GM12865 (cell line): ENCODE results near the gene PIK3CD.
"Not testable (repeated sequence)": the region's sequence is repeated elsewhere in the genome, so short reads cannot be mapped to it uniquely, and the experiment has no call there.

Experiments
- DNase-seq: peaks from one replicate; pipeline ENCODE4 v3.0.0; 2010; ENCODE audit warnings: low read depth
- H3K4me3 ChIP-seq: 2 replicates; pipeline ENCODE4 v1.5.1; 2011; ENCODE audit warnings: mild to moderate bottlenecking, low read depth, low read length, control low read depth
- CTCF ChIP-seq: IDR thresholded peaks from 2 replicates; pipeline ENCODE4 v1.5.1; 2011; ENCODE audit warnings: low read length, control low read depth, low read depth, inconsistent platforms; ENCODE audit not compliant: insufficient read depth; ENCODE audit errors: missing control alignments

The PIK3CD gene

GRCh38 chr1:9761855-9762254 lies 110.3 kb downstream of the PIK3CD start:
- no peak for DNase-seq
- no peak for TF ChIP-seq CTCF
- no peak overlapping the region for H3K4me3 ChIP-seq

- not testable (repeated sequence) for DNase-seq, H3K4me3 ChIP-seq
Observed at GRCh38 chr1:9762446-9762845, 110.9 kb downstream of the PIK3CD start.

GRCh38 chr1:9763914-9764313 lies 112.4 kb downstream of the PIK3CD start:
- no peak for TF ChIP-seq CTCF
- no peak overlapping the region for H3K4me3 ChIP-seq
- DNase-seq: no peak

GRCh38 chr1:9764550-9764949 lies 113.0 kb downstream of the PIK3CD start:
- no peak for TF ChIP-seq CTCF
- DNase-seq: no peak
- no peak overlapping the region for H3K4me3 ChIP-seq

GRCh38 chr1:9766759-9767442 lies 115.4 kb downstream of the PIK3CD start:
- TF ChIP-seq CTCF: no peak
- DNase-seq: no peak
- H3K4me3 ChIP-seq: no peak overlapping the region

- H3K4me3 ChIP-seq: no peak overlapping the region
- no peak for TF ChIP-seq CTCF
- DNase-seq: peak; percentile 23
Observed at GRCh38 chr1:9767964-9768668, 116.6 kb downstream of the PIK3CD start.

- no peak for DNase-seq
- H3K4me3 ChIP-seq: no peak overlapping the region
- no peak for TF ChIP-seq CTCF
Observed at GRCh38 chr1:9768983-9769382, 117.5 kb downstream of the PIK3CD start.
